Trophoblast cell (in vitro differentiated cells and primary cell): Measurements from ENCODE around the gene TSPOAP1.

Experiments used
- DNase-seq, 2 donors: peaks; one replicate each; pipeline ENCODE4 v3.0.0-alpha.2; 2016
- H2AFZ ChIP-seq: 2 replicates; pipeline ENCODE4 v1.6.1; 2013; ENCODE audit warnings: low read length, moderate library complexity, mild to moderate bottlenecking; ENCODE audit not compliant: insufficient read depth, poor library complexity
- H2AK5ac ChIP-seq: 2 replicates; pipeline ENCODE4 v1.6.1; 2013; ENCODE audit warnings: mild to moderate bottlenecking, low read length
- H2BK120ac ChIP-seq: 2 replicates; pipeline ENCODE4 v1.6.1; 2013; ENCODE audit warnings: low read length, mild to moderate bottlenecking, moderate library complexity; ENCODE audit not compliant: insufficient read depth, poor library complexity
- H2BK12ac ChIP-seq: 2 replicates; pipeline ENCODE4 v1.6.1; 2013; ENCODE audit warnings: mild to moderate bottlenecking, low read length, moderate library complexity
- H2BK5ac ChIP-seq: 2 replicates; pipeline ENCODE4 v1.6.1; 2013; ENCODE audit warnings: low read length, low read depth, moderate library complexity, mild to moderate bottlenecking; ENCODE audit not compliant: poor library complexity
- H3K14ac ChIP-seq: 2 replicates; pipeline ENCODE4 v1.6.1; 2013; ENCODE audit warnings: mild to moderate bottlenecking, low read length
- H3K18ac ChIP-seq: 2 replicates; pipeline ENCODE4 v1.6.1; 2013; ENCODE audit warnings: mild to moderate bottlenecking, low read length
- H3K23ac ChIP-seq: 2 replicates; pipeline ENCODE4 v1.6.1; 2013; ENCODE audit warnings: low read length
- H3K27ac ChIP-seq: 2 replicates; pipeline ENCODE4 v1.5.1; 2013; ENCODE audit warnings: low read depth, mild to moderate bottlenecking, inconsistent platforms, low read length, moderate library complexity
- H3K27me3 ChIP-seq: 2 replicates; pipeline ENCODE4 v1.6.1; 2013; ENCODE audit warnings: inconsistent platforms, mild to moderate bottlenecking, low read length, moderate library complexity; ENCODE audit not compliant: insufficient read depth
- H3K36me3 ChIP-seq, 2 experiments: 1 replicate in 1 of 2; 2 replicates in 1 of 2; pipeline ENCODE4 v1.6.1; 2013; ENCODE audit warnings: low read length in 2 of 2, mild to moderate bottlenecking in 2 of 2, moderate library complexity in 1 of 2; ENCODE audit not compliant: insufficient read depth in 2 of 2, control insufficient read depth in 1 of 2
- H3K4ac ChIP-seq: 2 replicates; pipeline ENCODE4 v1.6.1; 2013; ENCODE audit warnings: low read depth, mild to moderate bottlenecking, low read length, moderate library complexity
- H3K4me1 ChIP-seq, 2 experiments: 1 replicate in 1 of 2; 2 replicates in 1 of 2; pipeline ENCODE4 v1.6.1; 2013; ENCODE audit warnings: low read length in 2 of 2, mild to moderate bottlenecking in 2 of 2, moderate library complexity in 1 of 2; ENCODE audit not compliant: insufficient read depth in 2 of 2, control insufficient read depth in 1 of 2
- H3K4me2 ChIP-seq: 2 replicates; pipeline ENCODE4 v1.6.1; 2013; ENCODE audit warnings: inconsistent platforms, mild to moderate bottlenecking, low read length, moderate library complexity
- H3K4me3 ChIP-seq: 2 replicates; pipeline ENCODE4 v1.5.1; 2013; ENCODE audit warnings: mild to moderate bottlenecking, low read depth, low read length, inconsistent platforms
- H3K79me1 ChIP-seq: one replicate; pipeline ENCODE4 v1.6.1; 2013; ENCODE audit warnings: low read length
- H3K79me2 ChIP-seq: 2 replicates; pipeline ENCODE4 v1.6.1; 2013; ENCODE audit warnings: low read length, mild to moderate bottlenecking; ENCODE audit not compliant: control insufficient read depth, insufficient read depth, poor library complexity
- H3K9ac ChIP-seq: 2 replicates; pipeline ENCODE4 v1.6.1; 2013; ENCODE audit warnings: mild to moderate bottlenecking, low read length
- H3K9me3 ChIP-seq: 2 replicates; pipeline ENCODE4 v1.6.1; 2013; ENCODE audit warnings: low read depth, mild to moderate bottlenecking, control low read depth, inconsistent platforms, low read length; ENCODE audit not compliant: insufficient read depth
- H4K12ac ChIP-seq: 2 replicates; pipeline ENCODE4 v1.6.1; 2013; ENCODE audit warnings: low read depth, mild to moderate bottlenecking, low read length, moderate library complexity
- H4K8ac ChIP-seq: 2 replicates; pipeline ENCODE4 v1.6.1; 2013; ENCODE audit warnings: low read depth, mild to moderate bottlenecking, low read length, moderate library complexity
- H4K91ac ChIP-seq: one replicate; pipeline ENCODE4 v1.6.1; 2013; ENCODE audit warnings: low read depth, mild to moderate bottlenecking, low read length, moderate library complexity
- WGBS: extraction: QIAGEN DNeasy Blood & Tissue Kit; methylation state at CpG from one replicate; pipeline ENCODE4 v1.1.7; 2013; ENCODE audit warnings: missing lambda C conversion rate; ENCODE audit not compliant: insufficient read length, insufficient coverage; ENCODE audit errors: extremely low coverage; 5-methylcytosine and 5-hydroxymethylcytosine counted together

The TSPOAP1 gene

GRCh38 chr17:58375811-58376210 lies 47.2 kb upstream of the TSPOAP1 start:
- no peaks in the 10 kb centered on the region for H3K9me3 ChIP-seq
- peaks cover 25 to 36% of the 10 kb centered on the region in 2 experiments for H3K4me1 ChIP-seq
- H2BK12ac ChIP-seq = peak overlapping the region; percentile 9
- H3K79me2 ChIP-seq = no peaks in the 10 kb centered on the region
- H2BK5ac ChIP-seq = no peak overlapping the region
- WGBS = no CpG with 5 or more reads among the region's 2 CpGs
- no peak overlapping the region for H3K18ac ChIP-seq
- no peak overlapping the region for H3K14ac ChIP-seq
- no peak overlapping the region for H4K8ac ChIP-seq
- no peak overlapping the region for H4K12ac ChIP-seq
- H3K27ac ChIP-seq = peak overlapping the region; percentile 43
- no peak overlapping the region for H3K4ac ChIP-seq
- H2BK120ac ChIP-seq = no peak overlapping the region
- H3K4me2 ChIP-seq = no peak overlapping the region
- no peak overlapping the region for H4K91ac ChIP-seq
- no peak overlapping the region for H2AFZ ChIP-seq
- H3K4me3 ChIP-seq = no peak overlapping the region
- H3K27me3 ChIP-seq = no peaks in the 10 kb centered on the region
- no peak overlapping the region for H3K9ac ChIP-seq
- H3K23ac ChIP-seq = no peak overlapping the region
- no peak for DNase-seq
- H2AK5ac ChIP-seq = no peak overlapping the region
- peaks cover 8% of the 10 kb centered on the region for H3K79me1 ChIP-seq
- H3K36me3 ChIP-seq = no peaks in the 10 kb centered on the region

DNA sequence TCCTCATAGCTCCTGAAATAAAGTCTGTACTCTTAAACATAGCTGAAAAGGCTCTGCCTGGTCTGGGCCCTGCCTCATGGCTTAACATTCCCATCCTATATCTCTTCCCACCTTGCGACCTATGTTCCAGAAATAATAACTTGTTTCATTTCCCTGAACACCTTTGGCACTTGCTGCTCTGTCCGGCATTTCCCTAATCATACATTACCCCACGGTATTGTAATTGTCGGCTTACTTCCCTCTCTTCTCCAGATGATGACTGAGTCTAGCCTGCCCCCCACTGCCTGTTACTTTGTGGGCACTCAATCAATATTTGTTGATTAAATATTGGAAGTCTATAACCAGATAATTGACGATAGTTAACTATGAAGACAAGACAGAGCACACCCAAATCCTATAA lies 46.7 kb upstream of the TSPOAP1 start:
- Histone ChIP-seq H3K9ac (no peak overlapping the region), H3K4ac (no peak overlapping the region), H2BK120ac (no peak overlapping the region), H4K12ac (no peak overlapping the region), H3K79me2 (no peaks in the 10 kb centered on the region), H2AK5ac (no peak overlapping the region), H3K27ac (no peak overlapping the region), H2BK5ac (no peak overlapping the region), H3K4me3 (no peak overlapping the region), H3K9me3 (no peaks in the 10 kb centered on the region), H2AFZ (no peak overlapping the region), H3K27me3 (no peaks in the 10 kb centered on the region), H3K4me1 (peaks cover 23 to 33% of the 10 kb centered on the region in 2 experiments), H3K23ac (no peak overlapping the region), H3K14ac (no peak overlapping the region), H3K36me3 (no peaks in the 10 kb centered on the region), H2BK12ac (no peak overlapping the region), H4K91ac (no peak overlapping the region), H3K4me2 (no peak overlapping the region), H4K8ac (no peak overlapping the region), H3K79me1 (peaks cover 8% of the 10 kb centered on the region), H3K18ac (no peak overlapping the region)
- no CpG with 5 or more reads among the region's 5 CpGs for WGBS
- no peak for DNase-seq

DNA sequence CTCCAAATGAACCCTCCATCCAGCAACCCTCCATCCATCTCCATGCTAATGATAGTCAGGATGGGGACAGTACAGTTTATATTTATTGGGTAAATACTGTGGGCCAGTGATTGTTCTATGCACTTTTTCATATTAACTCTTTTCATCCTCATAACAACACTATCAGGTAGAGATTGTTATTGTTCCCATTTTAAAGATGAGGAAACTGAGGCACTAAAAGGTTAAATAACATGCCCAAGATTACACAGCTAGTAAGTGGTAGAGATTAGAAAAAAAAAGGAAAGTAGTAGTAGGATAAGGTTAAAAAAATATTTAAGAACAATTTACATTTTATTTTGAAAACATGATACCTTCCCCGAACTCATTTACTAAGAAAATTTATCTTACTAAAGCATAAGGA lies 45.3 kb upstream of the TSPOAP1 start:
- Histone ChIP-seq H3K9ac (no peak overlapping the region), H2AK5ac (no peak overlapping the region), H3K27ac (no peak overlapping the region), H3K4me3 (no peak overlapping the region), H4K12ac (no peak overlapping the region), H3K4ac (no peak overlapping the region), H4K91ac (no peak overlapping the region), H2BK120ac (no peak overlapping the region), H3K14ac (no peak overlapping the region), H3K36me3 (no peaks in the 10 kb centered on the region), H4K8ac (no peak overlapping the region), H3K23ac (no peak overlapping the region), H3K4me2 (no peak overlapping the region), H3K18ac (no peak overlapping the region), H2BK12ac (no peak overlapping the region), H2BK5ac (no peak overlapping the region), H3K79me2 (no peaks in the 10 kb centered on the region), H2AFZ (no peak overlapping the region), H3K9me3 (no peaks in the 10 kb centered on the region), H3K27me3 (no peaks in the 10 kb centered on the region), H3K4me1 (peaks cover 16 to 23% of the 10 kb centered on the region in 2 experiments), H3K79me1 (peaks cover 8% of the 10 kb centered on the region)
- no CpG with 5 or more reads among the region's 1 CpG for WGBS
- DNase-seq = no peak

DNA sequence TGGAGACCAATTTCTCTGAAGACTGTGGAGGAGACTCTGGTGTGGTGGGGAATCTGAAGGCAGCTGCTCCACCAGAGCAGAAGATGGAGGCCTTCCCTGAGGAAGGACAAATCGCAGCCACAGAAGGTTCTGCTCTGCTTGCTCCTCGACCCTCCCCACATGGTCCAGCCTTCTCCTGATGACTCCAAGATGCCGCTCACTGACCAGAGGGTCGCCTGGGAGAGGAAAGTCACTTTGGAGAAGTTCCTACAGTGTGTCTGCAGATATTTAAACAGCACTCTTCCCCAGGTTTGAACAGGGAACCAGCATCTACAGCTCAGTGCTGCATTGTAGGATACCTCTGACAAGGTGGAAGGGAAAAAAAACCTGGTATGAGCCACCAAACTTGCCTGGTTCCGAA lies 44.4 kb upstream of the TSPOAP1 start:
- DNase-seq = no peak
- Histone ChIP-seq H3K79me1 (peaks cover 8% of the 10 kb centered on the region), H3K4me1 (peaks cover 15 to 22% of the 10 kb centered on the region in 2 experiments), H3K18ac (no peak overlapping the region), H2BK5ac (no peak overlapping the region), H3K4me2 (no peak overlapping the region), H3K14ac (no peak overlapping the region), H3K27me3 (no peaks in the 10 kb centered on the region), H2AK5ac (no peak overlapping the region), H4K8ac (no peak overlapping the region), H2BK12ac (no peak overlapping the region), H3K4me3 (no peak overlapping the region), H3K4ac (no peak overlapping the region), H4K12ac (no peak overlapping the region), H3K27ac (no peak overlapping the region), H2BK120ac (no peak overlapping the region), H3K9ac (no peak overlapping the region), H2AFZ (no peak overlapping the region), H3K36me3 (no peaks in the 10 kb centered on the region), H3K9me3 (no peaks in the 10 kb centered on the region), H3K79me2 (no peaks in the 10 kb centered on the region), H4K91ac (no peak overlapping the region), H3K23ac (no peak overlapping the region)
- no CpG with 5 or more reads among the region's 5 CpGs for WGBS
